Urinary bladder (tissue), 4 donors: ENCODE data around the gene MAML1. TPM values are rescaled to one million over a fixed set of nuclear protein-coding genes. Genes with fewer than 3 reads are reported as not detected.
"Not testable (repeated sequence)": the region's sequence is repeated elsewhere in the genome, so short reads cannot be mapped to it uniquely, and the experiment has no call there.

ENCODE experiments used
- DNase-seq: peaks from one replicate; pipeline ENCODE4 v3.0.0-alpha.2; 2015; ENCODE audit errors: extremely low spot score
- H3K27ac ChIP-seq: one replicate; pipeline ENCODE4 v1.5.1; 2013; ENCODE audit warnings: low read depth, mild to moderate bottlenecking, moderate library complexity
- H3K36me3 ChIP-seq: one replicate; pipeline ENCODE4 v1.6.1; 2013; ENCODE audit warnings: mild to moderate bottlenecking, moderate library complexity; ENCODE audit not compliant: insufficient read depth
- H3K4me1 ChIP-seq: one replicate; pipeline ENCODE4 v1.6.1; 2013; ENCODE audit warnings: mild to moderate bottlenecking, moderate library complexity; ENCODE audit not compliant: insufficient read depth
- H3K4me3 ChIP-seq: one replicate; pipeline ENCODE4 v1.5.1; 2013; ENCODE audit warnings: low read depth, low read length
- WGBS: extraction: QIAGEN DNeasy Blood & Tissue Kit; methylation state at CpG from one replicate; pipeline ENCODE4 v1.1.7; 2013; 5-methylcytosine and 5-hydroxymethylcytosine counted together
- polyA plus RNA-seq: library from polyadenylated mRNA; stranded (reverse); fragments of 200-250 nt; gene quantifications from one replicate; pipeline ENCODE4 v1.2.3, GENCODE V29; 2013
- total RNA-seq: library from RNA; depleted of rRNA; stranded (reverse); fragments of >200 nt; gene quantifications from one replicate; pipeline ENCODE4 v1.2.3, GENCODE V29; 2014
- donor health status: healthy with polysubstance abuse.
- donor health status: healthy.

The MAML1 gene, protein sequence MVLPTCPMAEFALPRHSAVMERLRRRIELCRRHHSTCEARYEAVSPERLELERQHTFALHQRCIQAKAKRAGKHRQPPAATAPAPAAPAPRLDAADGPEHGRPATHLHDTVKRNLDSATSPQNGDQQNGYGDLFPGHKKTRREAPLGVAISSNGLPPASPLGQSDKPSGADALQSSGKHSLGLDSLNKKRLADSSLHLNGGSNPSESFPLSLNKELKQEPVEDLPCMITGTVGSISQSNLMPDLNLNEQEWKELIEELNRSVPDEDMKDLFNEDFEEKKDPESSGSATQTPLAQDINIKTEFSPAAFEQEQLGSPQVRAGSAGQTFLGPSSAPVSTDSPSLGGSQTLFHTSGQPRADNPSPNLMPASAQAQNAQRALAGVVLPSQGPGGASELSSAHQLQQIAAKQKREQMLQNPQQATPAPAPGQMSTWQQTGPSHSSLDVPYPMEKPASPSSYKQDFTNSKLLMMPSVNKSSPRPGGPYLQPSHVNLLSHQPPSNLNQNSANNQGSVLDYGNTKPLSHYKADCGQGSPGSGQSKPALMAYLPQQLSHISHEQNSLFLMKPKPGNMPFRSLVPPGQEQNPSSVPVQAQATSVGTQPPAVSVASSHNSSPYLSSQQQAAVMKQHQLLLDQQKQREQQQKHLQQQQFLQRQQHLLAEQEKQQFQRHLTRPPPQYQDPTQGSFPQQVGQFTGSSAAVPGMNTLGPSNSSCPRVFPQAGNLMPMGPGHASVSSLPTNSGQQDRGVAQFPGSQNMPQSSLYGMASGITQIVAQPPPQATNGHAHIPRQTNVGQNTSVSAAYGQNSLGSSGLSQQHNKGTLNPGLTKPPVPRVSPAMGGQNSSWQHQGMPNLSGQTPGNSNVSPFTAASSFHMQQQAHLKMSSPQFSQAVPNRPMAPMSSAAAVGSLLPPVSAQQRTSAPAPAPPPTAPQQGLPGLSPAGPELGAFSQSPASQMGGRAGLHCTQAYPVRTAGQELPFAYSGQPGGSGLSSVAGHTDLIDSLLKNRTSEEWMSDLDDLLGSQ
- total RNA-seq, result 14.4 TPM
- 19.8 TPM for polyA plus RNA-seq

DNA sequence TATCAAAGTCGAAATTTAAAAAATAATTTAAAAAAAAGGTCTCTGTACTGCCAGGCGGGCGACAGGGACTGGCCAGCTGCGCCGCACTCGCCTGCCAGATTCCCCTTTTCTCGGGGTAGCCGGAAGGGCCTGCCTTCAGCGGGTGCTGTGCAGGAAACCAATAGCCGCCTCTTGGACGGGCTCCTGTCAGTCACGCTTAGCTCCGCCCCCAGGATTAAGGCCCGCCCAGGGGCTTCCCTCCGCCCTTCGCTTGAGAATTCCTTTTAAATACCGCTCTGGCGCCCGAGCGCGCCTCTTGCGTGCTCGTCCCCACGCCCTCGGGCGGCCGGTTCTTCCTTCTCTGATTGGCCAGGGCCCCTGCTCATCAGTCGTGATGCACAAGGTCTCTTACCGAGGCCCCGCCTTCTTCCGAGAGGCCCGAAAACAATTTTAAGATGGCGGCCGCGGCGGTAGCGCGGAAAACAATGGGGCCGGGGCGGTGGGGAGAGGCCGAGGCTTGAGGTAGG, at the start of gene MAML1:
MAML1 (plus strand) TSS at position 411 of the 506 bp plus-strand sequence. CDS start 291 bp downstream, outside the sequence.
- peak within 1 kb of the TSS; percentile 97 for H3K27ac ChIP-seq
- peak within 1 kb of the TSS; percentile 99 for H3K4me3 ChIP-seq
- peak; percentile 99 for DNase-seq
- no peaks in the 10 kb centered on the region for H3K4me1 ChIP-seq
- peaks cover 3% of the 10 kb centered on the region for H3K36me3 ChIP-seq
- under 1% methylated on average over 41 of the region's 41 CpGs for WGBS

GRCh38 chr5:179689212-179689611, 43.4 kb upstream of the MAML1 start:
- DNase-seq, H3K36me3 ChIP-seq, H3K4me3 ChIP-seq, H3K4me1 ChIP-seq, H3K27ac ChIP-seq: not testable (repeated sequence)
- WGBS, result 85% methylated on average over 9 of the region's 9 CpGs

DNA sequence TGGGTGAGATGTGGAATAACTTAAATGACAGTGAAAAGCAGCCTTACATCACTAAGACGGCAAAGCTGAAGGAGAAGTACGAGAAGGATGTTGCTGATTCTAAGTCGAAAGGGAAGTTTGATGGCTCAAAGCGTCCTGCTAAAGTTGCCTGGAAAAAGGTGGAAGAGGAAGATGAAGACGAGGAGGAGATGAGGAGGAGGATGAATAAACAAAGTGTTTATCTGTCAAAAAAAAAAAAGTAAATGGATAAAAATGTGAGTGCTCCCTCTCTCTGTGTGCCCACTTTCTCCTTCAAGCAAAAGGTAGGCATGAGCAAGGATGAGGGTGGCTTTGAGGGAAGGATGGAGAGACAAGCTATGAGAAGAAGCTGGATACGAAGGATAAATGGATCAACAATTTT, 38.1 kb upstream of the MAML1 start:
- no peak overlapping the region for H3K4me3 ChIP-seq
- 90% methylated on average over 6 of the region's 6 CpGs for WGBS
- no peaks in the 10 kb centered on the region for H3K36me3 ChIP-seq
- H3K4me1 ChIP-seq, result peaks cover 2% of the 10 kb centered on the region
- H3K27ac ChIP-seq, result no peak overlapping the region
- no peak for DNase-seq

- WGBS, result 75% methylated on average over 3 of the region's 3 CpGs
- no peak for DNase-seq
- H3K4me3 ChIP-seq, result no peak overlapping the region
- H3K27ac ChIP-seq, result no peak overlapping the region
- peaks cover 5% of the 10 kb centered on the region for H3K4me1 ChIP-seq
- no peaks in the 10 kb centered on the region for H3K36me3 ChIP-seq
These were observed 36.0 kb upstream of the MAML1 start for GRCh38 chr5:179696603-179697002.

DNA sequence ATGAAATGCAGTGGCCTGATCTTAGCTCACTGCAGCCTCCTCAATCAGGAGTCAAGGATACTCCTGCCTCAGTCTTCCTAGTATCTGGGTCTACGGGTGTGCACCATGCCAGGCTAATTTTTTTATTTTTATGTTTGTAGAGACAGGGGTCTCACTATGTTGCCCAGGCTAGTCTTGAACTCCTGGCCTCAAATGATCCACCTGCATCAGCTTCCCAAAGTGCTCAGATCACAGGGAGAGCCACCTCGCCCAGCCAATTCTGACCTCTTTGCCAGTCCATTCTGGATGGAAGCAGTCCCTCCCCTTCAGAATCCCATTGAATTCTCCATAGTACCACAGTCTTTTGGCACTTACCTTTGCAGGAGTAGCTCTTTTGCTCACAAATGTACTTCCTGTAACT, 35.5 kb upstream of the MAML1 start:
- H3K27ac ChIP-seq, result no peak overlapping the region
- H3K36me3 ChIP-seq, result no peaks in the 10 kb centered on the region
- H3K4me1 ChIP-seq, result peaks cover 5% of the 10 kb centered on the region
- no peak for DNase-seq
- over 99% methylated on average over 2 of the region's 2 CpGs for WGBS
- no peak overlapping the region for H3K4me3 ChIP-seq

DNA sequence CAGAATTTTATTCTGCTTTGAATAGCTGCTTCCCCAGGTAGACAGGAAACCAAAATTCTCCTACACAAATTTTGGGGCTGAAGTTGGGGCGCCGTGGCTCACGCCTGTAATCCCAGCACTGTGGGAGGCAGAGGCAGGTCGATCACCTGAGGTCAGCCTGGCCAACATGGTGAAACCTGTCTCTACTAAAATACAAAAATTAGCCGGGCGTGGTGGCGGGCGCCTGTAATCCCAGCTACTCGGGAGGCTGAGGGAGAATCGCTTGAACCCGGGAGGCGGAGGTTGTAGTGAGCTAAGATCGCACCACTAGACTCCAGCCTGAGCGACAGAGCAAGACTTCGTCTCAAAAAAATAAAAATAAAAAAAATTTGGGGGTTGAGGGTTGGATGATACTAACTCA, 35.1 kb upstream of the MAML1 start:
- WGBS, result 98% methylated on average over 15 of the region's 15 CpGs
- not testable (repeated sequence) for DNase-seq

GRCh38 chr5:179697993-179698934, 34.4 kb upstream of the MAML1 start:
- no peaks in the 10 kb centered on the region for H3K36me3 ChIP-seq
- peak; percentile 98 for DNase-seq
- peak overlapping the region; percentile 84 for H3K27ac ChIP-seq
- H3K4me1 ChIP-seq, result peaks cover 5% of the 10 kb centered on the region
- H3K4me3 ChIP-seq, result peak overlapping the region; percentile 90
- WGBS, result 1% methylated on average over 72 of the region's 72 CpGs

More for the DNA sequence above, 35.1 kb upstream of the MAML1 start:
- not testable (repeated sequence) for H3K4me1 ChIP-seq, H3K36me3 ChIP-seq
- H3K4me3 ChIP-seq, result peak overlapping the region; percentile 90
- peak overlapping the region; percentile 84 for H3K27ac ChIP-seq

DNA sequence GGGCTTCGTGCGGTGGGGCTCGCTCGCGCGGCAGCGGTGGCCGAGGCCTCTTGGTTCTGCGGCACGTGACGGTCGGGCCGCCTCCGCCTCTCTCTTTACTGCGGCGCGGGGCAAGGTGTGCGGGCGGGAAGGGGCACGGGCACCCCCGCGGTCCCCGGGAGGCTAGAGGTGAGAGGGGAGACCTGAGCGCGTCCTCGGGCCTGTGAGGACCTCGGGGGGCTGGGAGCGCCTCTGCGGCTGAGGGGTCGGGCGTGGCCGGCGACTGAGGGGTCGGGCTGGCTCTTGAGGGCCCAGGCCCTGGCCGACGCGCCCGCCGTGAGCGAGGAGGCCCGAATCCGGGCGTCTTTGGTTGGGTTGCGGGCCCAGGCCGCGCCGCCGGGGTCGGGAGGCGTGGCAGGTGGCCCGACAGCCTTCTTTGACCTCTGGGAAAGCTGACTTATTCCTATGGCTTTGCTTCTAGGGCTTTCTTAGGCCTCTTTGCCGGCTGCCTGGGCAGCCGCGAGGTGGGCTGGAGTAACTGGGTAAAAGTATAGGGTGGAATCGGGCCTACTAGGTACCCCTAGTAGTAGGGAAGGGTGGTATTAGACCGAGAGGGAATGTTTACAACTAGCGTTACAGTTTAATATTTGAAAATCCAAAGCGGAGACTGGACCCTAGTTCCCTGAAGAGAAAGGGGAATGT, 33.5 kb upstream of the MAML1 start, which contains the start of gene CANX:
CANX (plus strand) TSS at position 33 of the 681 bp plus-strand sequence. CDS start 6,715 bp downstream, outside the sequence.
- H3K4me1 ChIP-seq, result peaks cover 5% of the 10 kb centered on the region
- no peak for DNase-seq
- no peaks in the 10 kb centered on the region for H3K36me3 ChIP-seq
- peak within 1 kb of the TSS; percentile 96 for H3K27ac ChIP-seq
- under 1% methylated on average over 58 of the region's 58 CpGs for WGBS
- peak within 1 kb of the TSS; percentile 90 for H3K4me3 ChIP-seq

GRCh38 chr5:179699616-179700237, 32.9 kb upstream of the MAML1 start:
- WGBS, result 3% methylated on average over 19 of the region's 19 CpGs

GRCh38 chr5:179700401-179700918, 32.2 kb upstream of the MAML1 start:
- Histone ChIP-seq H3K4me1 (peaks cover 5% of the 10 kb centered on the region), H3K27ac (no peak overlapping the region), H3K36me3 (no peaks in the 10 kb centered on the region), H3K4me3 (no peak overlapping the region)
- no peak for DNase-seq
- 57% methylated on average over 7 of the region's 7 CpGs for WGBS

More at GRCh38 chr5:179699616-179700237, 32.9 kb upstream of the MAML1 start:
- DNase-seq, result no peak
- Histone ChIP-seq H3K27ac (no peak overlapping the region), H3K4me3 (peak overlapping the region; percentile 90), H3K4me1 (peaks cover 5% of the 10 kb centered on the region), H3K36me3 (no peaks in the 10 kb centered on the region)

DNA sequence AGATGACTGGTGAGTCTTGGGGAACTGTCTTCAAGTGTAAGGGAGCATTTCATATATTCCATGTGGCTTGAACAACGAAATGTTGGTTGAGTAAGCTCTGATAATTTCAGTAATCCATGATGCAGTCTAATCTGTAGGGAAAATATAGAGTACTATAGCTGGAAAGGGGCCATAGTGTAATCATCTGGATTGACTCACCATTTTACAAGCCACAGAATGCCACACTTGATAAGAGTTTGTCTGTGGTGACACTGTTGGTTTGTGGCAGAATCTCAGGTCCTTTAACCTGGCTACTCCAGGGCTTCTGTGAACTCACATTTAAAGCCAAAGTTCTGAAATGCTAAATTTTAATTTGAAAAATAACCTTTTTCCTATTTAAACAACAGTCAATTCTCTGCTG, 16.3 kb upstream of the MAML1 start:
- peaks cover 9% of the 10 kb centered on the region for H3K36me3 ChIP-seq
- no peak for DNase-seq
- no peak overlapping the region for H3K4me3 ChIP-seq
- no peak overlapping the region for H3K27ac ChIP-seq
- 76% methylated on average over 1 of the region's 1 CpG for WGBS
- no peaks in the 10 kb centered on the region for H3K4me1 ChIP-seq
